ENCODE results near the gene PPIL1. TPM values are rescaled to one million over a fixed set of nuclear protein-coding genes. Genes with fewer than 3 reads are reported as not detected.

Gene PPIL1
- total and polyA plus RNA-seq, 2 of the 8 experiments (the other 6 are each of a cell fraction or from before 2014, with no cell fraction given): 83.7 to 86.5 TPM

GRCh38 chr6:36848658-36849441 lies 25.8 kb downstream of the PPIL1 start (continued):
- TF ChIP-seq CHD7 (IDR thresholded peaks at IDR 0.05; ENCODE audit: insufficient replicate concordance, low read length) (no peak), SRF (IDR thresholded peaks at IDR 0.05; ENCODE audit: low read depth, low read length) (no peak), EGR1 (IDR thresholded peaks at IDR 0.05; ENCODE audit: borderline replicate concordance, low read depth, low read length) (peak; percentile 73; the same call in 1 of the 2 replicates), CEBPB (IDR thresholded peaks at IDR 0.05; ENCODE audit: low read depth, low read length) (no peak), SP2 (IDR thresholded peaks at IDR 0.05; ENCODE audit: low read length) (no peak), SAP30 (IDR thresholded peaks at IDR 0.05; ENCODE audit: insufficient read depth, insufficient replicate concordance, low read length) (peak; percentile 76), CHD2 (IDR thresholded peaks at IDR 0.05; ENCODE audit: low read length) (no peak), KDM4A (IDR thresholded peaks at IDR 0.05; ENCODE audit: low read depth, low read length, severe bottlenecking) (no peak), TCF12 (IDR thresholded peaks at IDR 0.05; ENCODE audit: low read depth, low read length) (no peak), NRF1 (IDR thresholded peaks at IDR 0.05; ENCODE audit: low read depth, low read length) (no peak), SP1 (IDR thresholded peaks at IDR 0.05; ENCODE audit: low read depth, low read length) (0 out of 2 replicates have a peak, but pooled peaks have one; percentile 21)
